ENCODE measurements around the gene ATP6V0E1.
A peak's percentile ranks its signal among the peaks of the same experiment; 100 is the strongest.
"Not testable (repeated sequence)": the region's sequence is repeated elsewhere in the genome, so short reads cannot be mapped to it uniquely, and the experiment has no call there.

The ATP6V0E1 gene

DNA sequence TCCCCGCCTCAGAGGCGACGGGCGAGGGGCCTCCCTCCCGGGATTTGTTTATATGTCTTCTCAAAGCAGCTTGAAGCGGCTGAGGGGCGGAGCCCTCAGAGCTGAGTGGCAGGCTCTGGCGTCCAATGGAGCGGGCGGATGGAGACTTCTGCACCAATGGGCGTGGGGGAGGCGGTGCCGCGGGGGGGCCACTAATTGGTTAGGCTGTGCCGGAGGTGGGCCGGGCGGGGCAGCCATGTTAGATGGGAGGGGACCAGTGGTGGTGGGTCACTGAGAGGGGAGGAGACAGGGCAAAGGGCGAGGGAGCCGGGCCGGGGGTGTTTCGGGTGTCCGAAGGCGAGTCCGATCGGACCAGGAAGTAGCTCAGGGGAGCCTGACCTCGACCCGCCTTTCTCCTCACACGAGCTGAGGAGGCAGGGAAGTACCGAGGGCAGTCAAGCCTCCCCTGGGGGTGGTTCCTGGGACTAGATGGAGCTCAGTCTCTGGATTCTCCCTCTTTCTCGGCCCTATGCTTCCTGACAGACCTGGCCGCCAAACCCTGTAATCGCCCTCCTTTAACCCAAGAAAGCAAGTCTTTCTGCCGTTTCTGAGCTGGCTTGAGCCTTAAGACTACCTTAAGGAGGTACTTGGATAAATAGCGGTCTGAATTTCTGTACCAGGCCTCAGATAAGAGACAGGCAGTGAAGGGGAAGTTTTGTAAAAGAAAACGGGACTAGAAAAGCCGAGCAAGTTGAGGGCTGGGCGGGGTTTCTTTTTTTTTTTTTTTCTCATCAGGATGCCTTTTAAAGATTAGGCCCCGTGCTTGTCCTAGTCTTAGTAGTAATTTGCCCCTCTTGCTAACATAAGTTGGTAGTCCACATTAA, 73.7 kb downstream of the ATP6V0E1 start:
- H3K4me3 Mint-ChIP-seq: peak overlapping the region; percentile 91 to 95
- H3K27me3 Mint-ChIP-seq: peaks cover under 1 to 9% of the 10 kb centered on the region in 2 donors
- peak; percentile 98 to 99 (median 99) for DNase-seq
- peaks cover 14 to 32% of the 10 kb centered on the region in 2 donors for H3K4me1 Mint-ChIP-seq (ENCODE audit: low read depth in 2 of 2)
- peaks cover 37% of the 10 kb centered on the region for H3K36me3 Mint-ChIP-seq (ENCODE audit: insufficient read depth)
- peak; percentile 80 for ATAC-seq (replicated peaks)
- H3K9me3 Mint-ChIP-seq: no peaks in the 10 kb centered on the region
- H3K27ac Mint-ChIP-seq: peak overlapping the region; percentile 77 to 93

DNA sequence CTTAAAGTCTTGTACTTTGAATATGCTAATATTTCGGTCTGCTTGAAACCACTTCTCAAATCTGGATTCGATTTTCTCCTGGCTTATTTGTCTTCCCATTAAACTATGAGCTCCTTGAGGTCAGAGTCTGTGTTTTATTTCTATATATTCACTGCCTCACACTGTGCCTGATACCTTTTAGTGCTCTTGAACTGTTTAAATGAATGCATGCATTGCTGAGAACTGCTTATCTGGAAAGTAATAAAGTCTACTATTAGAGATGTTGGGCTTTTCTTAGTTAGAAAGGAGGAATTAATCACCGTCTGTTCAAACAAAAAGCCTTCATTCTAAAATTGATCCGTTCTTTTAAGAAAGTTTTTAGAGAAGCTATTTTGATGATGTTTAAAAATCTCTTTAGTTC, 78.6 kb downstream of the ATP6V0E1 start:
- H3K27ac Mint-ChIP-seq: no peak overlapping the region
- no peaks in the 10 kb centered on the region for H3K9me3 Mint-ChIP-seq
- H3K36me3 Mint-ChIP-seq (ENCODE audit: insufficient read depth): peaks cover 47% of the 10 kb centered on the region
- no peaks in the 10 kb centered on the region for H3K27me3 Mint-ChIP-seq
- ATAC-seq (replicated peaks) (no peak), DNase-seq (no peak)
- peaks cover 24 to 59% of the 10 kb centered on the region in 2 donors for H3K4me1 Mint-ChIP-seq (ENCODE audit: low read depth in 2 of 2)
- H3K4me3 Mint-ChIP-seq: no peak overlapping the region

DNA sequence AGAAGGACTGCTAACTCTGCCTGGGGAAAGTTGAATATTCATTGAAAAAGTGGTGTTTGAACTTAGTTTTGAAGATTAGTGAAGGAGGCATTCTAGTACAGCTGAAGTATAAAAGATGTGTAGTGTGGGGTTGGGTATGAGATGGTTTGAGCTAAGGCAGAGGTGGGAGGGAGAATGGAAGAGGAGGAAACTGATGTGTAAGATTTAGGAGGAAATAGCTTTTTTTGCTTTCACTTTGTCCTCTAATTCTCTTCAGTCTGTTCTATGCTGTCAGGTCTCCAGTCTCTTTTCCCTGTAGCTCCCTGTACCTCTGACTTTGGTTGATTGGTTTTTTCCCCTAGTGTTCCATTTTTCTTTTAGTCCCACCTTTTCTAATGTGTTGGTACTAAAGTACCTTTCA, 81.6 kb downstream of the ATP6V0E1 start:
- H3K27ac Mint-ChIP-seq: peak overlapping the region; percentile 42 to 49
- H3K9me3 Mint-ChIP-seq: no peaks in the 10 kb centered on the region
- DNase-seq: no peak
- peak; percentile 70 for ATAC-seq (replicated peaks)
- peaks cover 49% of the 10 kb centered on the region for H3K36me3 Mint-ChIP-seq (ENCODE audit: insufficient read depth)
- peaks cover 36 to 72% of the 10 kb centered on the region in 2 donors for H3K4me1 Mint-ChIP-seq (ENCODE audit: low read depth in 2 of 2)
- peak overlapping the region; percentile 31 to 69 for H3K4me3 Mint-ChIP-seq
- no peaks in the 10 kb centered on the region for H3K27me3 Mint-ChIP-seq

DNA sequence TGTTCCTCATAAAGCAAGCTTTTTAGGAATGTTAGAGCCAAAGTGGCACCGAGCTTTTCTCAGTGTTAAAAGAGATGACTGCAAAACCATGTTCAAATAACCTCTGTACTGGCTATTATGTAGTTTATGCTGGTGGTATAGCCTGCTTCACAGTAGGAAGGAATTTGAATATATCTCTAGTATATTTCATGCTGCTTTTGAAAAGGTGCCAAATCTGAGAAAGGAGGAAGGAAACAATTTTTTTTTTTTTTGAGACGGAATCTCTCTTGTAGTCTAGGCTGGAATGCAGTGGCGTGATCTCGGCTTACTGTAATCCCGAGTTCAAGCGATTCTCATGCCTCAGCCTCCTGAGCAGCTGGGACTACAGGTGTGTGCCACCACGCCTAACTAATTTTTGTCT, 86.1 kb downstream of the ATP6V0E1 start:
- H3K9me3 Mint-ChIP-seq: no peaks in the 10 kb centered on the region
- ATAC-seq (replicated peaks) (no peak), DNase-seq (no peak)
- H3K4me1 Mint-ChIP-seq (ENCODE audit: low read depth in 2 of 2): peaks cover 41 to 59% of the 10 kb centered on the region in 2 donors
- H3K4me3 Mint-ChIP-seq: no peak overlapping the region
- no peaks in the 10 kb centered on the region for H3K27me3 Mint-ChIP-seq
- H3K36me3 Mint-ChIP-seq (ENCODE audit: insufficient read depth): peaks cover 19% of the 10 kb centered on the region
- no peak overlapping the region for H3K27ac Mint-ChIP-seq

DNA sequence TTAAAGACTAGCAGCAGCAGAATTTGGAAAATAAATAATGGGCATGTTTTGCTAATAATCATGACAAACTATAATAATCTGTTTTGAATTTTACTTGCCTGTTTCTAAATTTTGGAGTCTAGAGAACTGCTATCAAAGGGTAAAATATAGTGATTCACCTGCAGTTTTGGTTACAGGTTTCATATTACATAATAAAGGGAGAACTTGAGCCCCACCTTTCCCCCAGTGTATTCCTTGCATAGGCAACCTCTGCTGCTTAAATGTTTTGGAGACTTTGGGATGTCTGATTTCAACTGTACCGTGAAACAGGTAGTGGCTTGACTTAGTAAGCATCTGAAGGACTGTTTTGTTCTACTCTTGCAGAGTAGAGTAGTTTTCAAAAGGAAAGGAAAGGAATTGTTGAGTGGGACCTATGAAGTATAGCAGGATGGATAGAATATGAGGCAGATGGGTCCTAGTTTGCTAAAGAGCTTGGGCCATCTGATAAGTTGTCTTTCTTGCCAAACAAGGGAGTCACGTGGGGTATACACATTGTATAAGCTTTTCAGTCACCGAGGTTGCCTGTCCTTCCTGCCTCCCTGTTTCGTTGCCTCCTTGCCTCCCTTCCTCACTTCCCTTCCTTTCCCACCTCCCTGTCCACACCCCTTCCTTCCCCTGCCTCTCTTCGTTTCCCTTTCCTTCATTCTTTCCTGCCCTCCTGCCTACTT, 91.7 kb downstream of the ATP6V0E1 start:
- H3K4me1 Mint-ChIP-seq (ENCODE audit: low read depth in 2 of 2): peaks cover 38 to 57% of the 10 kb centered on the region in 2 donors
- no peak for ATAC-seq (replicated peaks)
- no peaks in the 10 kb centered on the region for H3K27me3 Mint-ChIP-seq
- no peak for DNase-seq
- H3K9me3 Mint-ChIP-seq: no peaks in the 10 kb centered on the region
- H3K27ac Mint-ChIP-seq: peak overlapping the region in 1 of 2 donors; percentile 28
- peak overlapping the region in 1 of 2 donors; percentile 30 for H3K4me3 Mint-ChIP-seq
- peaks cover 24% of the 10 kb centered on the region for H3K36me3 Mint-ChIP-seq (ENCODE audit: insufficient read depth)

DNA sequence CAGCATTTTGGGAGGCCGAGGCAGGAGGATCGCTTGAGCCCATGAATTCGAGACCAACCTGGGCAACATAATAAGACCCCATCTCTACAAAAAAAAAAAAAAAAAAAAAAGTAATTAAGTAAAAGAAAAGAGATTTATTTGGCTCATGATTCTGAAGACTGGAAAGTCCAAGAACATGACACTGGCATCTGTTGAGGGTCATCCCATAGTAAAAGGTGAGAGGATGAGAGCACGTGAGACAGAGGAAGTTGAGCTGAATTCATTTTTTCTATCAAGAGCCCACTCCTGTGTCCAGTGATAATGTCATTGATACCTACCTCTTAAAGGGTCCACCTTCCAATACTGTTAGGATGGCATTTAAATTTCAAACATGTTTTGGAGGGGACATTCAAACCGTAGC, 92.4 kb downstream of the ATP6V0E1 start:
- Mint-ChIP-seq H3K36me3 (ENCODE audit: insufficient read depth) (peaks cover 28% of the 10 kb centered on the region), H3K4me3 (no peak overlapping the region), H3K27me3 (no peaks in the 10 kb centered on the region), H3K9me3 (no peaks in the 10 kb centered on the region), H3K27ac (no peak overlapping the region), H3K4me1 (ENCODE audit: low read depth in 2 of 2) (peaks cover 36 to 59% of the 10 kb centered on the region in 2 donors)
- ATAC-seq (replicated peaks): no peak
- no peak for DNase-seq

DNA sequence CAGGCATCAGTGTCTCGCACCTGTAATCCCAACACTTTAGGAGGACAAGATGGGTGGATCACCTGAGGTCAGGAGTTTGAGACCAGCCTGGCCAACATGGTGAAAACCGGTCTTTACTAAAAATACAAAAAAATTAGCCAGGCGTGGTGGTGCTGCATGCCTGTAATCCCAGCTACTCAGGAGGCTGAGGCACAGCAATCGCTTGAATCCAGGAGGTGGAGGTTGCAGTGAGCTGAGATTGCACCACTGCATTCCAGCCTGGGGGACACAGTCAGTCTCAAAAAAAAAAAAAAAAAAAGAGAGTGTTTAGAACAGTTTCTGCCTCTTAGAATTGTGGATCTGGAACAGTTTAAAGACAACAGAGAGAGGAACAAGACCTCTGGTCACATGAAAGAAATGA, 92.9 kb downstream of the ATP6V0E1 start:
- peaks cover 35 to 62% of the 10 kb centered on the region in 2 donors for H3K4me1 Mint-ChIP-seq (ENCODE audit: low read depth in 2 of 2)
- not testable (repeated sequence) for H3K27me3 Mint-ChIP-seq; H3K9me3 Mint-ChIP-seq; DNase-seq; ATAC-seq (replicated peaks); H3K27ac Mint-ChIP-seq; H3K4me3 Mint-ChIP-seq
- peaks cover 33% of the 10 kb centered on the region for H3K36me3 Mint-ChIP-seq (ENCODE audit: insufficient read depth)

DNA sequence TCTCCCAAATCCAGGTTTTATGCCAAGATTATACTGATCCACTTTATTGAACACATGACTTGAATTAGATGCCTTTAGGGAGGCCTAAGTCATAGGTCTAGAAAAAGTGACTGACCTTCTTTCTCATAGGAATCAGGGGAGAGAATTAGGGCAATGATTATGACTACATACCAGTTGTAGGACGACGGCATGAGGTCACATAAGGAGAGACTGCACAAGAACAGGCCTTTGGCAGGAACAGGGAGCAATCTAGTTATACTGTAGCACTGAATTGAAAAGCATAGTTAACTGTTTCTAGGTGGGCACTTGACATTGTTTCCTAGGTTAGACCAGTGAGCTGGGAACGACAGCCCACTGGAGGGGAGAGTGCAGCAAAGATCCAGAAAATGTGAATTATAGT, 95.3 kb downstream of the ATP6V0E1 start:
- ATAC-seq (replicated peaks) (no peak), DNase-seq (no peak)
- Mint-ChIP-seq H3K4me3 (no peak overlapping the region), H3K27ac (peak overlapping the region in 1 of 2 donors; percentile 63), H3K36me3 (ENCODE audit: insufficient read depth) (peaks cover 52% of the 10 kb centered on the region), H3K4me1 (ENCODE audit: low read depth in 2 of 2) (peaks cover 28 to 50% of the 10 kb centered on the region in 2 donors), H3K9me3 (no peaks in the 10 kb centered on the region), H3K27me3 (no peaks in the 10 kb centered on the region)
